Spleen (tissue), 7 donors: ENCODE data around the gene RAP1B.

Source experiments
- CTCF ChIP-seq, 11 experiments: fragments of 200-600 bp in 7 of 11; fragments of 450-650 bp in 4 of 11; sonication (generic) in 4 of 11; IDR thresholded peaks in 8 of 11; conservative IDR thresholded peaks in 3 of 11; 1 replicate in 7 of 11; 2 replicates in 4 of 11; pipeline versions ENCODE4 v1.4.0 to v1.8.0; 2016 to 2021; ENCODE audit warnings: antibody characterized with exemption in 11 of 11, inconsistent platforms in 4 of 11, mild to moderate bottlenecking in 1 of 11
- POLR2A ChIP-seq, 3 donors: fragments of 450-650 bp; IDR thresholded peaks; one replicate each; pipeline ENCODE4 v1.5.1; 2017; ENCODE audit warnings: antibody characterized with exemption in 3 of 3, mild to moderate bottlenecking in 1 of 3
- POLR2AphosphoS5 ChIP-seq, 3 donors: sonication (generic); formaldehyde crosslinking; IDR thresholded peaks; one replicate each; pipeline ENCODE4 v1.5.1; 2017; ENCODE audit warnings: antibody characterized with exemption in 3 of 3
- donor health status: DM: no; HTN: no; CAD: no; lungs with moderate emphysema.
- donor health status: DM: no; HTN: no; CAD: no.
- donor health status: DM: no; HTN: no; CAD: no.

GRCh38 chr12:68630050-68630449 lies 19.4 kb downstream of the RAP1B start:
- TF ChIP-seq CTCF (IDR thresholded peaks at IDR 0.05 in 8 of 11, conservative IDR thresholded peaks at IDR 0.05 in 3 of 11): no peak
- no peak for TF ChIP-seq POLR2A (IDR thresholded peaks at IDR 0.05)
- TF ChIP-seq POLR2AphosphoS5 (IDR thresholded peaks at IDR 0.05): no peak
